ENCODE data around the gene KIF12. TPM values are rescaled to one million over a fixed set of nuclear protein-coding genes. Genes with fewer than 3 reads are reported as not detected.

Gene KIF12
- polyA plus RNA-seq, 1 donor (not counting 4 experiments of a cell fraction or from before 2014, with no cell fraction given) = 1.5 TPM

DNA sequence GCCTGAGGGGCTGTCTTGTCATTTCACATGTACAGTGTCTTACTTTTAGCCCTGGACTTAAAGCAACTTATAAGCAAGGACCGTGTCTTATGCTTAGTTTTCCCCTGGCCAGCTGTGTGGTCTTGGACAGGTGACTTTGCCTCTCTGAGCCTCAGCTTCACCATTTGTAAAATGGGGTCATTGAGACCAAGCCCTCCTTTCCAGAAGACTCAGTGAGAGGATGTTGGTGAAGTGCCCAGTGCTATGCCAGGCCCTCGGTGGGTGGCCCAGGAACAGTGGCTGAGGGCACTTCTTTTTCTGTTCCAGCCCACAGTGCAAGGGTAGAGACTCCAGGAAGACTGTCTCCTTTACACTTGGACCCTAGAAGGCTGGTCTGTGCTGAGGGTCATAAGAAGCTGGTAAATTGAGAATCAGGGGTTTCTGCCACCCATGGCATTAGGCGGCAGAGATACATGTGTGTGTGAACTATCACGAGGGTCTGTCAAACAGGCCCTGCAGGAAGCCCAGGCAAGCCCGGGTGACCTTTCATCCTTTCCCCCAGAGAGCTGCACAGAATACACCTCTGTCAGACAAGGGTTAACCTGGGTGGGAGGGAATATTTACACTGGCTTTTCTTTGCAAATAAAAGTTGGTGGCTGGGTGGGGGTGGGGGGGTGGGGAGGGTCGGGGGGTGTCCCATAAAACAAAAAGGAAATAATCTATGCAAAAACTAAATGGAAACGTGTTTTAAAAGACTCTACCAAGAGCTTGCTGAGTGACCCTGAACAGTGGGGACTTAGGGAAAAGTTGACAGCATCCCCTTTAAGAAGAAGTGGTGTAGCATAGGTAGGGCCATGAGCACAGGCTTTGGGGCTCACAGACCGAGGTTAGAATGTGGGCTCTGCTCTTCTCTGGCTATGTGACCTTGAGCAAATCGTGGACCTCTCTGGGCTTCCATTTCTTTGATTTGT lies 20.4 kb upstream of the KIF12 start:
- Histone ChIP-seq H3K9me1 (ENCODE audit: control insufficient read depth, extremely low read depth, insufficient read depth, low read length) (no peaks in the 10 kb centered on the region), H3K4me2 (ENCODE audit: control insufficient read depth, extremely low read depth, insufficient read depth, low read depth, low read length) (no peak overlapping the region), H3K79me2 (ENCODE audit: control insufficient read depth, insufficient read depth, low read length) (no peaks in the 10 kb centered on the region), H3K4me3 (ENCODE audit: control insufficient read depth in 2 of 3, extremely low read depth in 1 of 3, insufficient read depth in 2 of 3, low read depth in 1 of 3, low read length in 3 of 3) (no peak overlapping the region), H3K36me3 (ENCODE audit: control insufficient read depth in 2 of 2, extremely low read depth in 1 of 2, insufficient read depth in 2 of 2, low read length in 2 of 2) (no peaks in the 10 kb centered on the region), H3K27me3 (ENCODE audit: control insufficient read depth, extremely low read depth, insufficient read depth, low read length) (peaks cover 19% of the 10 kb centered on the region), H4K20me1 (ENCODE audit: control insufficient read depth, extremely low read depth, insufficient read depth, low read length) (no peaks in the 10 kb centered on the region), H2AFZ (ENCODE audit: control insufficient read depth, low read length) (no peak overlapping the region), H3K9me3 (ENCODE audit: control insufficient read depth, low read depth, low read length) (no peaks in the 10 kb centered on the region), H3K27ac (ENCODE audit: control insufficient read depth, insufficient read depth, low read length) (no peak overlapping the region), H3K9ac (ENCODE audit: control insufficient read depth, extremely low read depth, insufficient read depth, low read length) (no peak overlapping the region), H3K4me1 (ENCODE audit: control insufficient read depth, extremely low read depth, insufficient read depth, low read length) (no peaks in the 10 kb centered on the region)
- no peak for FAIRE-seq
- TF ChIP-seq, protein P1, sequence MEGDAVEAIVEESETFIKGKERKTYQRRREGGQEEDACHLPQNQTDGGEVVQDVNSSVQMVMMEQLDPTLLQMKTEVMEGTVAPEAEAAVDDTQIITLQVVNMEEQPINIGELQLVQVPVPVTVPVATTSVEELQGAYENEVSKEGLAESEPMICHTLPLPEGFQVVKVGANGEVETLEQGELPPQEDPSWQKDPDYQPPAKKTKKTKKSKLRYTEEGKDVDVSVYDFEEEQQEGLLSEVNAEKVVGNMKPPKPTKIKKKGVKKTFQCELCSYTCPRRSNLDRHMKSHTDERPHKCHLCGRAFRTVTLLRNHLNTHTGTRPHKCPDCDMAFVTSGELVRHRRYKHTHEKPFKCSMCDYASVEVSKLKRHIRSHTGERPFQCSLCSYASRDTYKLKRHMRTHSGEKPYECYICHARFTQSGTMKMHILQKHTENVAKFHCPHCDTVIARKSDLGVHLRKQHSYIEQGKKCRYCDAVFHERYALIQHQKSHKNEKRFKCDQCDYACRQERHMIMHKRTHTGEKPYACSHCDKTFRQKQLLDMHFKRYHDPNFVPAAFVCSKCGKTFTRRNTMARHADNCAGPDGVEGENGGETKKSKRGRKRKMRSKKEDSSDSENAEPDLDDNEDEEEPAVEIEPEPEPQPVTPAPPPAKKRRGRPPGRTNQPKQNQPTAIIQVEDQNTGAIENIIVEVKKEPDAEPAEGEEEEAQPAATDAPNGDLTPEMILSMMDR (optimal IDR thresholded peaks at IDR 0.05 in 1 of 3, IDR thresholded peaks at IDR 0.05 in 1 of 3, conservative IDR thresholded peaks at IDR 0.05 in 1 of 3; ENCODE audit: extremely low read depth in 1 of 3, insufficient read depth in 2 of 3, low read length in 3 of 3) = no peak
- TF ChIP-seq EZH2 (IDR thresholded peaks at IDR 0.05; ENCODE audit: low read length) = no peak
- DNase-seq (ENCODE audit: low read depth, low spot score) = no peak
- dilution Hi-C loops (cut with MboI; ENCODE audit: extremely low pct_ligation_motif_present, low sequenced_read_pairs) = no loop called here

GRCh38 chr9:114117996-114118830 lies 19.1 kb upstream of the KIF12 start:
- Histone ChIP-seq H3K79me2 (ENCODE audit: control insufficient read depth, insufficient read depth, low read length) (no peaks in the 10 kb centered on the region), H4K20me1 (ENCODE audit: control insufficient read depth, extremely low read depth, insufficient read depth, low read length) (no peaks in the 10 kb centered on the region), H3K9me3 (ENCODE audit: control insufficient read depth, low read depth, low read length) (no peaks in the 10 kb centered on the region), H3K27ac (ENCODE audit: control insufficient read depth, insufficient read depth, low read length) (no peak overlapping the region), H3K4me3 (ENCODE audit: control insufficient read depth in 2 of 3, extremely low read depth in 1 of 3, insufficient read depth in 2 of 3, low read depth in 1 of 3, low read length in 3 of 3) (no peak overlapping the region), H3K27me3 (ENCODE audit: control insufficient read depth, extremely low read depth, insufficient read depth, low read length) (peaks cover 20% of the 10 kb centered on the region), H3K9ac (ENCODE audit: control insufficient read depth, extremely low read depth, insufficient read depth, low read length) (no peak overlapping the region), H3K36me3 (ENCODE audit: control insufficient read depth in 2 of 2, extremely low read depth in 1 of 2, insufficient read depth in 2 of 2, low read length in 2 of 2) (no peaks in the 10 kb centered on the region), H3K4me2 (ENCODE audit: control insufficient read depth, extremely low read depth, insufficient read depth, low read depth, low read length) (no peak overlapping the region), H2AFZ (ENCODE audit: control insufficient read depth, low read length) (no peak overlapping the region), H3K9me1 (ENCODE audit: control insufficient read depth, extremely low read depth, insufficient read depth, low read length) (no peaks in the 10 kb centered on the region), H3K4me1 (ENCODE audit: control insufficient read depth, extremely low read depth, insufficient read depth, low read length) (peaks cover 3% of the 10 kb centered on the region)
- dilution Hi-C loops (cut with MboI; ENCODE audit: extremely low pct_ligation_motif_present, low sequenced_read_pairs) = no loop called here
- TF ChIP-seq EZH2 (IDR thresholded peaks at IDR 0.05; ENCODE audit: low read length) = no peak
- TF ChIP-seq, protein P1 (optimal IDR thresholded peaks at IDR 0.05 in 1 of 3, IDR thresholded peaks at IDR 0.05 in 1 of 3, conservative IDR thresholded peaks at IDR 0.05 in 1 of 3; ENCODE audit: extremely low read depth in 1 of 3, insufficient read depth in 2 of 3, low read length in 3 of 3) = no peak
- no peak for DNase-seq (ENCODE audit: low read depth, low spot score)
- FAIRE-seq = no peak

All from keratinocyte (primary cell).